Activated naive CD4-positive, alpha-beta T cell treated with anti-CD3 and anti-CD28 coated beads, Interleukin-2, amount 10 ng/mL, durations not matched to agents 5 hours and 36 hours (primary cell): ENCODE results near the gene SUPT20HL1. TPM values are rescaled to one million over a fixed set of nuclear protein-coding genes. Genes with fewer than 3 reads are reported as not detected.

Experiments
- total RNA-seq, 2 experiments: library from RNA; stranded (reverse); gene quantifications; one replicate each; pipeline ENCODE4 v1.2.3, GENCODE V29; 2021

Gene SUPT20HL1
- total RNA-seq: not detected

GRCh38 chrX:24360272-24360671 lies at the start of gene SUPT20HL1:
SUPT20HL1 (plus strand) TSS chrX:24360639; CDS start chrX:24362761, 2,122 bp downstream.

GRCh38 chrX:24314019-24314635 lies 46.3 kb upstream of the SUPT20HL1 start, which contains the start of gene SUPT20HL2:
SUPT20HL2 (minus strand) TSS chrX:24314069; CDS start chrX:24313315, 754 bp downstream.

Other genes with a start within 250 kb of the SUPT20HL1 start
- 10 to 100 TPM; 45.9 to 51.5 TPM for gene ZFX, start 210.9 kb upstream of the SUPT20HL1 start, total RNA-seq
- not detected for gene SUPT20HL2, start 46.6 kb upstream of the SUPT20HL1 start, total RNA-seq
- 10 to 100 TPM; 36.6 to 38.2 TPM for gene PDK3, start 104.6 kb downstream of the SUPT20HL1 start, total RNA-seq